DMS53 treated with DMSO at 0.1 percent for 48 hours (cell line): ENCODE data around the gene SMURF1.

Source experiments
- DNase-seq: peaks from one replicate; lab custom pipeline; 2025; ENCODE audit not compliant: unreplicated experiment; lab: John Stamatoyannopoulos, UW

Gene SMURF1

GRCh38 chr7:99031496-99031895 lies 112.4 kb downstream of the SMURF1 start:
- no peak for DNase-seq

- DNase-seq = no peak
Observed at GRCh38 chr7:99030951-99031350, 113.0 kb downstream of the SMURF1 start.

DNA sequence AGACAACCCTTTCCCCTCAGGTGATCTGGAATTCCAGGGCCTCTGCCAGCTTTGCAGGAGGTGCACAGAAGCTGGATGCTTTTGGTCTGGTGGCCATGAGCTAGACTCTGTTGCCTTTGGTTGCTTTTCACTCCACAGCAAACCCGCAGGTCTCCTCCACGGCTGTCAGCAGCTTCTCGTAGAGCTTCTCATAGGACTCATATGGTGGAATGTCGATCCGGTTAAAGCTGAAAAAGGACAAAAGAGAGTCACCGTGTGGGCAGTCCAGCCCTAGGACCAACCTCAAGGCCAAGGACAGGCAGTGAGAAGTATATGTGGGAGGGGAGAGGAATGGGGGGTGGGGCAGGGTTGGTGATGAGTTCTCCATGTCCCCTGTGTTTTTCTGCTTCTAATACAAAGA lies 113.5 kb downstream of the SMURF1 start:
- no peak for DNase-seq

DNA sequence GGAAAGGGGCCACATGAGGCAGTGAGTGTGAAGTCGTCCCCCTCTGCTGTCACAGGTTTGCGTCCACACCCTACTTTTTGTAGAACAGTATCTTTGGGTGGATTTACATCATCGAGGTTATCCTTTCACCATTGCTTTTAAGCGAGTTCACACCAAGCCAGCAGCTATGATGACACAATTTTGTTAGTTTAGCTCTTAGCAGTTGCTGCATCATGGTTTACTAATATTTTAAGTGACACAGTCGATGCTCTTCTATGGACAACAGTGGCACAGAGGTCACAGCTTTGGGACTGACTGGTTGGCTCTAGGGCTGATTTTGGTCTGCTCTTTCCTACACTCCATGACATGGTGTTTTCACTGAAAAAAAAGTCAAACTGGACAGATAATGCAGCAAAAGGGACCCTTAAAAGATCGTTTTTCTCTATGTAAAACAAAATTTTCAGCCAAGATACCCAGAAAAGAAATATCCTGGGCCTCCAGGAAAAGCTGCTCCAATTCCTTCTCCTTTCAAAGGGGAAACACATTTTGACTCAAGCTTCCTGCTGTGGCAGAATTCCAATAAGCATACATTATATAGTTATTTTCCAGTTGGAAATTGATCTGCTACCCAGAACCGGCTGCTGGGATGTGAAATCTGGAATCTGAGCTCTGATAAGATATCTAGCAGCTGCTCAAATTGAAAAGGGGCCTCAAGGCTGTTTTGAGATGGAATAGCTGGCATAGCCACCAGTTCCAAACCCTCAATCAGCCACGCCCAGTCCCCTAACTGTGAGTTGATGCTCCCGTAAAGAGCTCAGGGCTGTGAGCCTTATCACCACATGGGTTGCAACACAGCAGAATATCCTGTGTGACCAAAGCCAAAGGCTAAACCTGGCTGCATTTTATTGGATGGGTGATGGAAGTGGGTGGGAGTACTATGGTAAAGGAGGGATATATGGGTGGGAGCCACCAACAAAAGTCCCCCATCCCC lies 114.2 kb downstream of the SMURF1 start:
- DNase-seq = no peak

GRCh38 chr7:99028261-99028973 lies 115.5 kb downstream of the SMURF1 start:
- no peak for DNase-seq

DNA sequence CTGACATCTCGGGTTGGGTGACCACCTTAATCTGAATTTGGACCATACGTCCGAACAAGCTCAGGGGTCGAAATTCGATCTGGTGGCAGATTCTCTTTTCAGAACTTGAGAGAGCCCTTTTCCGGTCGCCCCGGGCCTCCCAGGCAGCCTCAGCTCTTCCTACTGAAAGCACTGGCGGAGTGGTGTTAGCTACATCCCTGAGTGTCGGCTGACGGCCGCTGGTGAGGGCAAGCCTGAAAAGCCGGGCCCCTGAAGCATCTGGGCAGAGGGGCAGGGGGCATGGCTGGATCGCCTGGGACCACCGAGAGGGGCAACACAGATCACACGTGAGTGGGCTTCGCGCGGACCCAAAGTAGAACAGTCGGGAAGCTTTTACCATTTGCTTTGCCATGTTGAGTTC lies 116.1 kb downstream of the SMURF1 start:
- no peak for DNase-seq

DNA sequence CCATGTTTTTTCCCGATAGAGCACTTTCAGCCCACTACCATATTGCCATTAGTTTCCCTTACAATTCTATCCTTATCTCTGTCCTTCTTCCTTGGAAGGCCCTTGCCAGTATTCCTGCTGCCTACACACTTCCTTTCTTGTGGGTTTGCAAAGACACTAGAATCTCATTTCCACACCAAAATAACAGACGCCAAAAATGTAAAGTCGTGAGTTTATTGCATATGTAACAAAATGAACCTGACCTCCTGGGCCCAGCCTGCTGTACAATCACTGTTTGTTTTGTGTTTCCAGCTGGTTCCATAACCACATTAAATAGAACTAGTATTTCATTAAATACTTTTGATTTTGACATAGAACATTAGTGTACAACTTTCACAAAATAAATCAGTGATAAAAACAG lies 116.7 kb downstream of the SMURF1 start:
- no peak for DNase-seq

GRCh38 chr7:99024066-99024465 lies 119.8 kb downstream of the SMURF1 start:
- DNase-seq = no peak

- DNase-seq = no peak
Observed at GRCh38 chr7:99021941-99022560, 121.9 kb downstream of the SMURF1 start.

GRCh38 chr7:99020413-99020715 lies 123.5 kb downstream of the SMURF1 start:
- no peak for DNase-seq

GRCh38 chr7:99019523-99020412 lies 124.1 kb downstream of the SMURF1 start:
- DNase-seq = no peak

GRCh38 chr7:99016196-99016595 lies 127.7 kb downstream of the SMURF1 start:
- DNase-seq = no peak

GRCh38 chr7:99014113-99014985 lies 129.6 kb downstream of the SMURF1 start:
- DNase-seq = no peak

DNA sequence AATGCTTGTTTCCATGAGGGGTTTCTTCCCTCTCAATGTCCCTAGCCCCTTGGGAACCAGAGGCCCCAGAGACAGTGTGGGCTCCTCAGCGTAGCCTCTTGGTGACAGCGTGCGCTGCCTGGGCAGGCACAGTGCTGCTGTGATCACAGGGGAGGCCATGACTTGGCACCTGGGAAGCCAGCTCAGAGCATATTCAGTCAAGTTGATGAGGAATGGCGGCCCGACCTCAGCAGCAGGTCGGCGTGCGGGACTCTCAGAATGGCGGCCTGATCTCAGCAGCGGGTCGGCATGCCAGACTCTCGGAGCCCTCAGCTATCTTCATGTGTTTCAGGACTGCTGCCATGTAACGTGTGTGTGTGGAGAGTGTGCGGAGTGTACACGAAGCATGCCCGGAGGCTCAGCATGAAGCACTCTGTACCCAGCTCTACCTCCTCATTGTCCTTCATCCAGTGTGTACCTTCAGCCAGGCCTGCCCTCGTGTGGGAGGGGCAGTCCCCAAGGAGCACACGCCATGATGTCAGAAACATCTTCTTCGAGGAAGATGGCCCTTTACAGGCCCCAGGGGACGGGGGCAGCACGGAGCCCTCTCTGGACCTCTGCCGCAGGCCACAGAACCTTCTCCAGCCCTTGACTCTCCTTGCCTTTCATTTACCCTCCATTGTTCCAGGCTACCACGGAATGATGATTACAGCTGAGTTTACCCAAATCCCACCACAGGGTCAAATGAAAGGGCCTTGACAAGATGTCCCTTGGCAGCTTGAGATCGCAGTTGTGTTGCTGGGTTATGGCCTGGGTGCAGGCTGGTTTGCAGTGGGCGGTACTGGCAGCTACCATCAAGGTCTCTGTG lies 130.4 kb downstream of the SMURF1 start:
- no peak for DNase-seq

GRCh38 chr7:99012722-99013121 lies 131.2 kb downstream of the SMURF1 start:
- no peak for DNase-seq

DNA sequence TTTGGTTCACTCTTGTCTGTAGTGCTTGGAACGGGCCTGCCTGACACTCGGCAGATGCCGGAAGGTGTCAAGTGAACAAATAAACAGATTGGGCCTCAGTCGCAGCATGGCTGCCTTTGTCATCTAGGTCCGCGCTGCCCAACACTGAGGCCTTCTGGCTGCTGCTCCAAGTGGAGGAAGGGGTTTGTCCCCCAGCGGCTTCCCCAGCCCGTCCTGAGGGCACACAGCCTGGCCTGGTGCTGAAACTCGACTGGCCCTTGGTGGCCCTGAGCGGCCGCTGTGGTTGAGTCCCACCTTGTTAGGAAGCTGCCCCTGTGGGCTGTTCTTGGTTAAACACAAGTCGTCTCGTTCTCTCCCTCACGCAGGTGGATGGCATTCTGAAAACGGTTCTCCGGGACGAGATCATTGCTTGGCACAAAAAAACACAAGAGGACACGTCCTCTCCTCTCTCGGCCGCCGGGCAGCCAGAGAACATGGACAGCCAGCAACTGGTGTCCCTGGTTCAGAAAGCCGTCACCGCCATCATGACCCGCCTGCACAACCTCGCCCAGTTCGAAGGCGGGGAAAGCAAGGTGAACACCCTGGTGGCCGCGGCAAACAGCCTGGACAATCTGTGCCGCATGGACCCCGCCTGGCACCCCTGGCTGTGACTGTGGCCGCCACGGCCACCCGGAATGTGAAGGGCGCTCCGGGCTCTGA lies 132.1 kb downstream of the SMURF1 start:
- no peak for DNase-seq

GRCh38 chr7:99011341-99011705 lies 132.6 kb downstream of the SMURF1 start:
- DNase-seq = no peak

- DNase-seq = no peak
Observed at GRCh38 chr7:99010281-99010680, 133.6 kb downstream of the SMURF1 start.
